BJ (cell line): ENCODE results near the gene ZNF521. TPM values are rescaled to one million over a fixed set of nuclear protein-coding genes. Genes with fewer than 3 reads are reported as not detected.
"Not testable (repeated sequence)": the region's sequence is repeated elsewhere in the genome, so short reads cannot be mapped to it uniquely, and the experiment has no call there.

ENCODE experiments used
- CTCF ChIA-PET: fragments of 350-600 bp; formaldehyde crosslinking; extraction: SDS; loops from one replicate; lab custom pipeline; 2021; ENCODE audit warnings: antibody characterized with exemption, inconsistent platforms; lab: Yijun Ruan, JAX
- POLR2A ChIA-PET: fragments of 300-600 bp; sonication (Branson Sonifier 250); formaldehyde crosslinking; extraction: SDS; loops from one replicate; lab custom pipeline; 2021; ENCODE audit warnings: antibody characterized with exemption; lab: Charles Lee
- DNase-seq: peaks from one replicate; pipeline ENCODE4 v3.0.0-alpha.2; 2011; ENCODE audit warnings: low read depth
- H3K27me3 ChIP-seq: 2 replicates; pipeline ENCODE4 v1.6.0; 2011; ENCODE audit warnings: low read length; ENCODE audit not compliant: control insufficient read depth, insufficient read depth
- H3K36me3 ChIP-seq: 2 replicates; pipeline ENCODE4 v1.5.1; 2011; ENCODE audit warnings: low read length; ENCODE audit not compliant: control insufficient read depth, insufficient read depth
- H3K4me3 ChIP-seq: 2 replicates; pipeline ENCODE4 v1.5.1; 2011; ENCODE audit warnings: low read depth, mild to moderate bottlenecking, control low read depth, low read length
- CTCF ChIP-seq: IDR thresholded peaks from 2 replicates; pipeline ENCODE4 v1.5.1; 2011; ENCODE audit warnings: low read depth, mild to moderate bottlenecking, control low read depth, inconsistent platforms, low read length, moderate library complexity; ENCODE audit not compliant: insufficient read depth
- polyA plus RNA-seq: library from polyadenylated mRNA; depleted of rRNA; stranded (reverse); fragments of >200 nt; gene quantifications from 2 replicates; pipeline ENCODE4 v1.2.3, GENCODE V29; 2011

Gene ZNF521
- polyA plus RNA-seq, 1 experiment: 29.3 TPM

DNA sequence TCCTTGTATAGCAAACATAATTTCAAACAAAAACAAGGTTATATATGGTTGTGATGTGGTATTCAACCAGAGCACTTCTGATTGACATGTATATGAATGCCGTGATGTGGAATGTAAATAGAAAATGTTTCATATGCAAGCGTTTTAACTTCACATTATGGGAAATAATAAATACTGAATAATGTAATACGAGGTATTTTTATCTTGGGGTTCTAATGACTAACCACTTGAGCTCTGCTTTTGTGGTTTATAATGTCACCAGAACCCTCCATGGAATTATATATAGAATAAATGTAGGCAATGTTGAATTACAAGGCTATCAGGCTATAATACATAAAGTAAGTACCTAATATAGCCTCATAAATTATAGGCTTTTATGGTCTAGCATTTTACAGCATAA lies 72.4 kb downstream of the ZNF521 start:
- no peak for TF ChIP-seq CTCF
- Histone ChIP-seq H3K36me3 (no peaks in the 10 kb centered on the region), H3K27me3 (no peaks in the 10 kb centered on the region), H3K4me3 (no peak overlapping the region)
- CTCF ChIA-PET: no interaction called here
- POLR2A ChIA-PET: no interaction called here
- no peak for DNase-seq

DNA sequence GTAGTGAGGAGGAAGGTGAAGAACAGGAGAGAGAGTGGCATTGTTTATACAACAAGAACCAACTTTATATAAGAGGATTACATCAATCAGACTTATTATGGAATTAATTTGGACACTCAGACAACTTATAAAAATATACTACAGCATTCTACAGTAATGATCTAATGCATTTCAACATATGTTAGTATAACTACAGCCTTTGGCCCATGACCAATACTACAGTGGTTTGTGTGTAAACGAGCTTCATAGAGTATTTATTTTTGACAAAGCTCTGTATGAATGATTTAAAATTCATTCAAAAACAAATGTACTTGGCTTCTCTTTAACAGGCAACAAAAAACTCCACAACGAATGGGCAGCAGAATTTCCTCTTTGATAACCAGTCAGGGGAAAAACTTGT lies 72.8 kb downstream of the ZNF521 start:
- Histone ChIP-seq H3K36me3 (no peaks in the 10 kb centered on the region), H3K4me3 (no peak overlapping the region), H3K27me3 (no peaks in the 10 kb centered on the region)
- ChIA-PET CTCF (no interaction called here), POLR2A (no interaction called here)
- no peak for TF ChIP-seq CTCF
- no peak for DNase-seq

DNA sequence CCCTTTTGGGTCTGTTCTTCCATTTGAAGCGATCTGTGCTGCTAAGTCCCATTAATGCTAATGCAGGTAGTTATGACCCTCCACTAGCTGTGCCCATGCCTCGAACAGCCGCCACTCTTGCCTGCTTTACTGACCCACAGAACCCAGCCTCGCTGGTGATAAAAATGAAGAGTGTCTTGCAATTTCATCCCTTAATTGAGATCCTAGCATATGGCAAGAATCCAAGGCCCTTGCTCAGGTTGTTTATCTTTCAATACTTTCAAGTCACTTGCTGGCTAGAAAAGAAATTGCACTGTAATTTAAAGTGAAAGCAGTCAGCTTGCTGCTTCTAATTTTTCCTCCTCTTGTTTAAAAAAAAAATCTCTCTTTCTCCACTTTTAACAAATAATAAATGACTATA lies 73.6 kb downstream of the ZNF521 start:
- no peaks in the 10 kb centered on the region for H3K27me3 ChIP-seq
- POLR2A ChIA-PET: no interaction called here
- H3K4me3 ChIP-seq: no peak overlapping the region
- H3K36me3 ChIP-seq: no peaks in the 10 kb centered on the region
- DNase-seq: no peak
- TF ChIP-seq CTCF: no peak
- CTCF ChIA-PET: no interaction called here

GRCh38 chr18:25275412-25276001 lies 76.5 kb downstream of the ZNF521 start:
- Histone ChIP-seq H3K4me3 (no peak overlapping the region), H3K36me3 (no peaks in the 10 kb centered on the region), H3K27me3 (no peaks in the 10 kb centered on the region)
- POLR2A ChIA-PET: interaction anchor here (0.6 kb wide), 1 partner anchor 9 kb away, joined by 8 read pairs; no protein-coding TSS in a partner anchor
- no peak for DNase-seq
- CTCF ChIA-PET: interaction anchor here (0.6 kb wide), 1 partner anchor 56 kb away, joined by 4 read pairs; no protein-coding TSS in a partner anchor
- TF ChIP-seq CTCF: no peak

DNA sequence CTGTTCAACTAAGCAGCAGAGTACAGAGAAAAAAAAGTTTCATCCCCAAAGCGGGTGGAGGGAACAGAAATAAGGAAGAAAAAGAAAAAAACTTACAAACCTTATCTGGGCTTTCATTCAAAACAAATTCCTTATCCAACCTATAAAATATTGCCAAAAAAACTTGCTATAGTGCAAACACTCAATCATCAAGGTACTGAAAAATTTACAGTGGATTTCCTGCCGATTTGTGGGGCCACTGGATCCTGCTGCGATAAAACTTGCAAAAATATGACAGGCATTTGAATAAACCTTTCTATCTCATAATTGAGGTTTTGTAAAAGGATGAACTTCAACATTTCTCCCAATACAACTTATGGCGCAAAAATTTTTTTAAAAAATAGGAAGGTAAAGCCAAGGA lies 77.0 kb downstream of the ZNF521 start:
- Histone ChIP-seq H3K36me3 (no peaks in the 10 kb centered on the region), H3K4me3 (no peak overlapping the region), H3K27me3 (no peaks in the 10 kb centered on the region)
- CTCF ChIA-PET: interaction anchor here (0.6 kb wide), 1 partner anchor 56 kb away, joined by 4 read pairs; no protein-coding TSS in a partner anchor
- POLR2A ChIA-PET: no interaction called here
- no peak for DNase-seq
- TF ChIP-seq CTCF: no peak

DNA sequence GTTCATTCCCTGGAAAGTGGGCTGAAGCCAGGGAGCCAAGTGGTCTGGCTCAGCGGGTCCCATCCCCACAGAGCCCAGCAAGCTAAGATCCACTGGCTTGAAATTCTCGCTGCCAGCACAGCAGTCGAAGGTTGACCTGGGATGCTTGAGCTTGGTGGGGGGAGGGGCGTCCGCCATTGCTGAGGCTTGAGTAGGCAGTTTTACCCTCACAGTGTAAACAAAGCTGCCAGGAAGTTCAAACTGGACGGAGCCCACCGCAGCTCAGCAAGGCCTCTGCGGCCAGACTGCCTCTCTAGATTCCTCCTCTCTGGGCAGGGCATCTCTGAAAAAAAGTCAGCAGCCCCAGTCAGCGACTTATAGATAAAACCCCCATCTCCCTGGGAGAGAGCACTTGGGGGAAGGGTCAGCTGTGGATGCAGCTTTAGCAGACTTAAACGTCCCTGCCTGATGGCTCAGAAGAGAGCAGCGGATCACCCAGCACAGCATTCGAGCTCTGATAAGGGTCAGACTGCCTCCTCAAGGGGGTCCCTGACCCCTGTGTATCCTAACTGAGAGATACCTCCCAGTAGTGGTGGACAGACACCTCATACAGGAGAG lies 84.9 kb downstream of the ZNF521 start:
- H3K27me3 ChIP-seq, H3K36me3 ChIP-seq, DNase-seq, CTCF ChIA-PET, H3K4me3 ChIP-seq: not testable (repeated sequence)
- POLR2A ChIA-PET: interaction anchor here (0.6 kb wide), 1 partner anchor 14 kb away, joined by 3 read pairs; no protein-coding TSS in a partner anchor
